Neural progenitor cell (in vitro differentiated cells): ENCODE measurements around the gene TNS3.

Source experiments
- EZH2phosphoT487 ChIP-seq: fragments of 200-600 bp; sonication (generic); IDR thresholded peaks from 2 replicates; pipeline ENCODE4 v1.6.1; 2017; ENCODE audit warnings: antibody characterized with exemption
- TF ChIP-seq, protein P1 (sequence below): fragments of 200-600 bp; sonication (generic); IDR thresholded peaks from 2 replicates; pipeline ENCODE4 v1.5.1; 2017; ENCODE audit warnings: antibody characterized with exemption, mild to moderate bottlenecking

DNA sequence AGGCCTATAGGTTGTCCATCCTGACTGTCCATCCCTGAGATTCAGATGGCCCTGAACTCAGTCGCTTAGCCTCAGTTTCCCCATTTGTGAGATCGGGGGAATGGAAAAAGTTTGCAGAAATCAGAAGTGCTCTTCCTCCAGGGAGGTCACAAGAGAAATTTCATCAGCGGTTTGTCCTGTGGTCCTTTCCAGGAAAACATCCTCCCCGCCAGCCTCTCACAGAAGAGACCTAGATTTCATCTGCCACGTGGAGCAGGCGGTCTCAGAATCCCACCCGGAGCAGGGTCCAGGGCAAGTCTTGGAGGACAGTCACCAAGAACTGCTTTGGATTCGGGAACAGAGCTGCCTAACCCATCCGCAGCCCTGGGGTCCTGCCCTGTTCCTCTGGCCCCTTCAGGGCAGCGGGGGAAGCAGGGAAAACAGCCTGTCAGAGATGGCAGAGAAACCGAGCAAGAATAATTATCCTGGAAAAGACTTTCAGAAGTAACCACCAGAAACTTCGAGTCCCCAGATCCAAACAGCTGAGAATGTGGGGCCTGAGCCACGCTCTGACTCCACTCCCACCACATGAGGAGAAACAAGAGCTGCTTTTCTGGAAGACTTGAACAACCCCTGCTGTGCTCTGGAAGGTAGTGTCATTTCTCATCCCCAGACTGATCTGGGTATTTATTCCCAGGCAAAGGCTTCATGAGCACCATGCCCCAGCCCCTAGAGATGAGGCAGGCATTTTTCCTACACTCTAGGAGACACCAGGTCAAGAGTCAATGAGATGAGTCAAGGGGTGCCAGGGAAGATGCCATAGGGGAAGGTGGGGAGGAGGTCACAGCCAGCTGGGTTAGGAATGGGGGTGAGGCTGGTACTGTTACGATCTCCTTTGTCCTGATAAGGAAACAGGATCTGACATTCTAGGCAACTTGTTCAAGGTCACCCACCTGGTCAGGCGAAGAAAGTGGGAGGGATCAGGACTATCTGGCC, 1.1 kb upstream of the TNS3 start:
- TF ChIP-seq, protein P1, sequence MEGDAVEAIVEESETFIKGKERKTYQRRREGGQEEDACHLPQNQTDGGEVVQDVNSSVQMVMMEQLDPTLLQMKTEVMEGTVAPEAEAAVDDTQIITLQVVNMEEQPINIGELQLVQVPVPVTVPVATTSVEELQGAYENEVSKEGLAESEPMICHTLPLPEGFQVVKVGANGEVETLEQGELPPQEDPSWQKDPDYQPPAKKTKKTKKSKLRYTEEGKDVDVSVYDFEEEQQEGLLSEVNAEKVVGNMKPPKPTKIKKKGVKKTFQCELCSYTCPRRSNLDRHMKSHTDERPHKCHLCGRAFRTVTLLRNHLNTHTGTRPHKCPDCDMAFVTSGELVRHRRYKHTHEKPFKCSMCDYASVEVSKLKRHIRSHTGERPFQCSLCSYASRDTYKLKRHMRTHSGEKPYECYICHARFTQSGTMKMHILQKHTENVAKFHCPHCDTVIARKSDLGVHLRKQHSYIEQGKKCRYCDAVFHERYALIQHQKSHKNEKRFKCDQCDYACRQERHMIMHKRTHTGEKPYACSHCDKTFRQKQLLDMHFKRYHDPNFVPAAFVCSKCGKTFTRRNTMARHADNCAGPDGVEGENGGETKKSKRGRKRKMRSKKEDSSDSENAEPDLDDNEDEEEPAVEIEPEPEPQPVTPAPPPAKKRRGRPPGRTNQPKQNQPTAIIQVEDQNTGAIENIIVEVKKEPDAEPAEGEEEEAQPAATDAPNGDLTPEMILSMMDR = no peak
- no peak for TF ChIP-seq EZH2phosphoT487
